GM23248 (cell line): ENCODE measurements around the gene DGKI. TPM values are rescaled to one million over a fixed set of nuclear protein-coding genes. Genes with fewer than 3 reads are reported as not detected.

Experiments
- DNase-seq: peaks from one replicate; pipeline ENCODE4 v3.0.0-alpha.2; 2015
- H2AFZ ChIP-seq: fragments of 200-600 bp; sonication (generic); 2 replicates; pipeline ENCODE4 v1.6.1; 2016; ENCODE audit warnings: antibody characterized with exemption
- H3F3A ChIP-seq: fragments of 200-600 bp; sonication (generic); 2 replicates; pipeline ENCODE4 v1.6.1; 2016; ENCODE audit warnings: mild to moderate bottlenecking, antibody characterized with exemption, mixed run types; ENCODE audit not compliant: insufficient read depth
- H3K27ac ChIP-seq: fragments of 200-600 bp; sonication (generic); 2 replicates; pipeline ENCODE4 v1.5.1; 2016; ENCODE audit warnings: mild to moderate bottlenecking
- H3K27me3 ChIP-seq: fragments of 200-600 bp; sonication (generic); replicated peaks from 2 replicates; pipeline ENCODE4 v1.6.1; 2016; ENCODE audit warnings: mild to moderate bottlenecking; ENCODE audit not compliant: insufficient read depth
- H3K36me3 ChIP-seq: fragments of 200-600 bp; sonication (generic); 2 replicates; pipeline ENCODE4 v1.6.1; 2016; ENCODE audit warnings: low read depth, mild to moderate bottlenecking
- H3K4me1 ChIP-seq: fragments of 200-600 bp; sonication (generic); 2 replicates; pipeline ENCODE4 v1.6.1; 2016; ENCODE audit warnings: mild to moderate bottlenecking; ENCODE audit not compliant: insufficient read depth
- H3K4me2 ChIP-seq: fragments of 200-600 bp; sonication (generic); one replicate; pipeline ENCODE4 v1.6.1; 2016; ENCODE audit warnings: mild to moderate bottlenecking; ENCODE audit not compliant: unreplicated experiment
- H3K4me3 ChIP-seq: fragments of 200-600 bp; sonication (generic); 2 replicates; pipeline ENCODE4 v1.5.1; 2016; ENCODE audit warnings: mild to moderate bottlenecking
- H3K79me2 ChIP-seq: fragments of 200-600 bp; sonication (generic); 2 replicates; pipeline ENCODE4 v1.6.1; 2016; ENCODE audit warnings: mild to moderate bottlenecking; ENCODE audit not compliant: insufficient read depth
- H3K9ac ChIP-seq: fragments of 200-600 bp; sonication (generic); 2 replicates; pipeline ENCODE4 v1.6.1; 2016; ENCODE audit warnings: mild to moderate bottlenecking
- H3K9me2 ChIP-seq: fragments of 200-600 bp; sonication (generic); 2 replicates; pipeline ENCODE4 v1.6.1; 2016; ENCODE audit warnings: mixed run types, mild to moderate bottlenecking, moderate library complexity; ENCODE audit not compliant: insufficient read depth
- H3K9me3 ChIP-seq: fragments of 200-600 bp; sonication (generic); one replicate; pipeline ENCODE4 v1.6.1; 2017; ENCODE audit warnings: low read depth
- H4K20me1 ChIP-seq: fragments of 200-600 bp; sonication (generic); 2 replicates; pipeline ENCODE4 v1.6.0; 2016; ENCODE audit not compliant: insufficient read depth
- EZH2 ChIP-seq: fragments of 200-600 bp; sonication (generic); IDR thresholded peaks from 2 replicates; pipeline ENCODE4 v1.6.1; 2018; ENCODE audit warnings: antibody characterized with exemption, mild to moderate bottlenecking; ENCODE audit not compliant: insufficient read depth, poor library complexity, severe bottlenecking
- EZH2phosphoT487 ChIP-seq: fragments of 200-600 bp; sonication (generic); IDR thresholded peaks from 2 replicates; pipeline ENCODE4 v1.6.1; 2018; ENCODE audit warnings: antibody characterized with exemption, moderate library complexity, mild to moderate bottlenecking, low read depth; ENCODE audit not compliant: insufficient read depth
- WGBS, 2 experiments: methylation state at CpG; one replicate each; pipeline ENCODE4 v1.1.6; 2015 to 2017; ENCODE audit warnings: low lambda C conversion rate in 2 of 2, low coverage in 1 of 2; ENCODE audit errors: missing lambda C conversion rate in 2 of 2; 5-methylcytosine and 5-hydroxymethylcytosine counted together
- in situ Hi-C: fragments of 300-500 bp; cut with MboI; formaldehyde crosslinking; loops from 2 replicates; pipeline ENCODE4 v1.15.0; 2020
- polyA plus RNA-seq: library from polyadenylated mRNA; unstranded; fragments of >200 nt; fragmentation: Nextera tagmentation; extraction: Ambion mirVana; gene quantifications from 2 replicates; pipeline ENCODE4 v1.2.1, GENCODE V29; 2016
- total RNA-seq: library from RNA; depleted of rRNA; stranded (reverse); fragments of >200 nt; shearing (Covaris generic); gene quantifications from 2 replicates; pipeline ENCODE4 v1.2.3, GENCODE V29; 2014

The DGKI gene
- total and polyA plus RNA-seq, 2 experiments from 2014 or later, result 5.4 to 25.9 TPM

GRCh38 chr7:137862358-137862757 is 15.6 kb upstream of the DGKI start:
- no peak for DNase-seq
- H2AFZ ChIP-seq, result no peak overlapping the region
- no peak overlapping the region for H3K9ac ChIP-seq
- no peaks in the 10 kb centered on the region for H3K4me1 ChIP-seq
- no peaks in the 10 kb centered on the region for H3K9me2 ChIP-seq
- in situ Hi-C loops, result no loop called here
- H4K20me1 ChIP-seq, result no peaks in the 10 kb centered on the region
- H3K79me2 ChIP-seq, result peaks cover 11% of the 10 kb centered on the region
- H3K27me3 ChIP-seq, result no peaks in the 10 kb centered on the region
- no peak overlapping the region for H3K4me2 ChIP-seq
- H3K36me3 ChIP-seq, result peaks cover 82% of the 10 kb centered on the region
- 61 to 63% methylated on average over 4 of the region's 4 CpGs for WGBS, 2 experiments
- no peaks in the 10 kb centered on the region for H3K9me3 ChIP-seq
- H3F3A ChIP-seq, result peaks cover 67% of the 10 kb centered on the region
- TF ChIP-seq EZH2 (no peak), EZH2phosphoT487 (no peak)
- H3K4me3 ChIP-seq, result no peak overlapping the region
- no peak overlapping the region for H3K27ac ChIP-seq

- TF ChIP-seq EZH2, result no peak
- TF ChIP-seq EZH2phosphoT487, result no peak
- Histone ChIP-seq H3K4me3 (no peak overlapping the region), H3K4me1 (no peaks in the 10 kb centered on the region), H3K79me2 (peaks cover 19% of the 10 kb centered on the region), H3K9me3 (no peaks in the 10 kb centered on the region), H3K36me3 (peaks cover 75% of the 10 kb centered on the region), H4K20me1 (no peaks in the 10 kb centered on the region), H3K9ac (no peak overlapping the region), H3F3A (peaks cover 64% of the 10 kb centered on the region), H2AFZ (no peak overlapping the region), H3K27me3 (no peaks in the 10 kb centered on the region), H3K27ac (no peak overlapping the region), H3K4me2 (no peak overlapping the region), H3K9me2 (no peaks in the 10 kb centered on the region)
- WGBS, 2 experiments, result 98 to 99% methylated on average over 2 of the region's 2 CpGs
- DNase-seq, result no peak
- in situ Hi-C loops, result no loop called here
Measured at GRCh38 chr7:137860542-137860941, 13.8 kb upstream of the DGKI start.

DNA sequence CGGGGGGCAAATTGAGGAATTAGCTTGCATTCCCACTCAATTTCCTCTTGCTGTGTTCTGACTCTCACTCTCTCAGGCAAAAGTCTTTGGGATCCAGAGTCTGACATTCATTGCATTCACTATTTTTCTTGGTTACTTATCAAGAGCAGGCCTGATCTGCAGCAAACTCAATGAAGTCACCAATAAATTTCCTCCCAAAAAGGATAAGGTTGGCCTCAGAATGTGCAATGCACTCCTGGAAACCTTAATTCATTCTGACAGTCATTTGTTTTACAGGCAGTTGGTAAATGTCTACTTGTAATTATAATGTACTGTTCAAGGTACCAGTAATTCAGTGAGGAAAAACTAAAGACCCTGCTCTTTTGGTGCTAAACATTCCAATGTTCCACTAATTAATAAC is 6.3 kb upstream of the DGKI start:
- TF ChIP-seq EZH2phosphoT487, result no peak
- no peak for TF ChIP-seq EZH2
- no peaks in the 10 kb centered on the region for H3K27me3 ChIP-seq
- no peaks in the 10 kb centered on the region for H3K9me2 ChIP-seq
- H3K27ac ChIP-seq, result no peak overlapping the region
- no peak overlapping the region for H3K4me2 ChIP-seq
- 88 to 100% methylated on average over 1 of the region's 1 CpG for WGBS, 2 experiments
- H4K20me1 ChIP-seq, result no peaks in the 10 kb centered on the region
- no peaks in the 10 kb centered on the region for H3K9me3 ChIP-seq
- H3K9ac ChIP-seq, result no peak overlapping the region
- peaks cover 38% of the 10 kb centered on the region for H3K36me3 ChIP-seq
- no peak overlapping the region for H3K4me3 ChIP-seq
- no peak overlapping the region for H2AFZ ChIP-seq
- in situ Hi-C loops, result no loop called here
- peaks cover 78% of the 10 kb centered on the region for H3F3A ChIP-seq
- peaks cover 19% of the 10 kb centered on the region for H3K79me2 ChIP-seq
- DNase-seq, result no peak
- H3K4me1 ChIP-seq, result peaks cover 23% of the 10 kb centered on the region

DNA sequence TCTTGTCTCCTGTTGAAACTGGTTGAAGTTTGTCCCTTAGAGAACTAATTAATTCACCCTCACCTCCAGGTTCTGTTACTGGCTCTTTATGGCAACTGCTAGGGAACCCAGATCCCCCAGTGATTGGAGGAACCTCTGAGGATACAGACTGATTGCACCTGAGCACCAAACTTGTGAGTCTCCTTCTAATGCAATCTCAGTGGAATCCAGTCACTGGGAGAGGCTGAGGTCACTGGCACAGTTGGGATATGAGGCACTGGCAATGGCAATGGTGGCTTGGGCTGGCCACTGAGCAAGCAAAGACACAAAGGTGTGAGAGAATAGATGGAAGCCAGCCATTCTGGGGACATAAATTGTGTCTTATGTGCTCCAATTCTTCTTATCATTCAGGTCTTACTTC is 5.3 kb upstream of the DGKI start:
- H3K4me3 ChIP-seq, result no peak overlapping the region
- H3K27ac ChIP-seq, result peak overlapping the region; percentile 71
- DNase-seq, result no peak
- H2AFZ ChIP-seq, result no peak overlapping the region
- H3F3A ChIP-seq, result peaks cover 77% of the 10 kb centered on the region
- H3K9me2 ChIP-seq, result no peaks in the 10 kb centered on the region
- TF ChIP-seq EZH2phosphoT487 (no peak), EZH2 (no peak)
- peaks cover 31% of the 10 kb centered on the region for H3K4me1 ChIP-seq
- H3K4me2 ChIP-seq, result no peak overlapping the region
- H3K36me3 ChIP-seq, result peaks cover 29% of the 10 kb centered on the region
- no peaks in the 10 kb centered on the region for H3K9me3 ChIP-seq
- H3K9ac ChIP-seq, result no peak overlapping the region
- in situ Hi-C loops, result no loop called here
- no peaks in the 10 kb centered on the region for H4K20me1 ChIP-seq
- peaks cover 12% of the 10 kb centered on the region for H3K79me2 ChIP-seq
- no peaks in the 10 kb centered on the region for H3K27me3 ChIP-seq
